PFSK-1 (cell line): ENCODE results near the gene PRKN.

Source experiments
- SIN3A ChIP-seq: IDR thresholded peaks from 2 replicates; pipeline ENCODE4 v1.6.1; 2012; ENCODE audit warnings: mild to moderate bottlenecking, low read length, moderate library complexity, borderline replicate concordance; ENCODE audit not compliant: insufficient read depth
- TAF1 ChIP-seq: IDR thresholded peaks from 2 replicates; pipeline ENCODE4 v1.6.1; 2012; ENCODE audit warnings: low read length, control low read depth, borderline replicate concordance; ENCODE audit not compliant: insufficient read depth
- TF ChIP-seq, protein P1 (sequence below), 2 experiments: IDR thresholded peaks; 2 replicates each; pipeline versions ENCODE4 v1.6.1 to v1.8.0; 2011 to 2012; ENCODE audit warnings: low read depth in 2 of 2, low read length in 2 of 2, control low read depth in 1 of 2, inconsistent platforms in 1 of 2, mild to moderate bottlenecking in 1 of 2, moderate library complexity in 1 of 2; ENCODE audit not compliant: insufficient read depth in 1 of 2

DNA sequence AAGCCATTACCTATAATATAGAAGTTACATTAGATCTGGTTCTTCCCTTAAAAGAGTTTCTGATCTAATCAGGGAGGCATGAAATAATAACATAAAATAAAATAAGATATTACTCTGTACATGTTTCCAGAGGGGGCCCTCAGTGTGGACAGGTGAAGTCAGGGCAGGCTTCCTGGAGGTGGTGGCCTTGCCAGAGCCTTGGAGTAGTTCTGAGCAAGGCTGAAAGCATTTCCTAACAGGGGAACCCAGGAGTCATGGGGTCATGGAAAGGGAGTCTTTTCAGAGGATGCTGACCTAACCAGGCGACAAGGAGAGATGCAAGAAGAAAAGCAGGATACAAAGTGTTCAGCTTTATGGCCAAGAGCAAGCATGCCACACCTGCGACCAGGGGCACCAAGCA lies 982.4 kb downstream of the PRKN start:
- TF ChIP-seq TAF1 (no peak), SIN3A (no peak)
- TF ChIP-seq, protein P1, sequence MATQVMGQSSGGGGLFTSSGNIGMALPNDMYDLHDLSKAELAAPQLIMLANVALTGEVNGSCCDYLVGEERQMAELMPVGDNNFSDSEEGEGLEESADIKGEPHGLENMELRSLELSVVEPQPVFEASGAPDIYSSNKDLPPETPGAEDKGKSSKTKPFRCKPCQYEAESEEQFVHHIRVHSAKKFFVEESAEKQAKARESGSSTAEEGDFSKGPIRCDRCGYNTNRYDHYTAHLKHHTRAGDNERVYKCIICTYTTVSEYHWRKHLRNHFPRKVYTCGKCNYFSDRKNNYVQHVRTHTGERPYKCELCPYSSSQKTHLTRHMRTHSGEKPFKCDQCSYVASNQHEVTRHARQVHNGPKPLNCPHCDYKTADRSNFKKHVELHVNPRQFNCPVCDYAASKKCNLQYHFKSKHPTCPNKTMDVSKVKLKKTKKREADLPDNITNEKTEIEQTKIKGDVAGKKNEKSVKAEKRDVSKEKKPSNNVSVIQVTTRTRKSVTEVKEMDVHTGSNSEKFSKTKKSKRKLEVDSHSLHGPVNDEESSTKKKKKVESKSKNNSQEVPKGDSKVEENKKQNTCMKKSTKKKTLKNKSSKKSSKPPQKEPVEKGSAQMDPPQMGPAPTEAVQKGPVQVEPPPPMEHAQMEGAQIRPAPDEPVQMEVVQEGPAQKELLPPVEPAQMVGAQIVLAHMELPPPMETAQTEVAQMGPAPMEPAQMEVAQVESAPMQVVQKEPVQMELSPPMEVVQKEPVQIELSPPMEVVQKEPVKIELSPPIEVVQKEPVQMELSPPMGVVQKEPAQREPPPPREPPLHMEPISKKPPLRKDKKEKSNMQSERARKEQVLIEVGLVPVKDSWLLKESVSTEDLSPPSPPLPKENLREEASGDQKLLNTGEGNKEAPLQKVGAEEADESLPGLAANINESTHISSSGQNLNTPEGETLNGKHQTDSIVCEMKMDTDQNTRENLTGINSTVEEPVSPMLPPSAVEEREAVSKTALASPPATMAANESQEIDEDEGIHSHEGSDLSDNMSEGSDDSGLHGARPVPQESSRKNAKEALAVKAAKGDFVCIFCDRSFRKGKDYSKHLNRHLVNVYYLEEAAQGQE (IDR thresholded peaks at IDR 0.05; ENCODE audit: insufficient read depth in 1 of 2, low read depth in 2 of 2, low read length in 2 of 2), result no peak
